ENCODE measurements around the gene IGLON5. TPM values are rescaled to one million over a fixed set of nuclear protein-coding genes. Genes with fewer than 3 reads are reported as not detected.

IGLON5 gene
- total and polyA plus RNA-seq, 2 donors: 0.21 to 0.25 TPM

- Histone ChIP-seq H3K27ac (ENCODE audit: low read depth) (no peak overlapping the region), H3K4me1 (ENCODE audit: insufficient read depth) (no peaks in the 10 kb centered on the region), H3K4me3 (ENCODE audit: low read depth, low read length) (no peak overlapping the region), H3K36me3 (ENCODE audit: insufficient read depth) (no peaks in the 10 kb centered on the region)
- no peak for DNase-seq (ENCODE audit: extremely low spot score)
- 76% methylated on average over 6 of the region's 6 CpGs for WGBS
Observed at GRCh38 chr19:51324167-51324481, 12.7 kb downstream of the IGLON5 start.

- Histone ChIP-seq H3K27ac (ENCODE audit: low read depth) (no peak overlapping the region), H3K4me1 (ENCODE audit: insufficient read depth) (no peaks in the 10 kb centered on the region), H3K4me3 (ENCODE audit: low read depth, low read length) (no peak overlapping the region), H3K36me3 (ENCODE audit: insufficient read depth) (no peaks in the 10 kb centered on the region)
- 74% methylated on average over 26 of the region's 26 CpGs for WGBS
- DNase-seq (ENCODE audit: extremely low spot score): no peak
Observed at GRCh38 chr19:51325161-51325976, 13.9 kb downstream of the IGLON5 start.

GRCh38 chr19:51326216-51327065 lies 15.0 kb downstream of the IGLON5 start:
- Histone ChIP-seq H3K36me3 (ENCODE audit: insufficient read depth) (no peaks in the 10 kb centered on the region), H3K4me3 (ENCODE audit: low read depth, low read length) (no peak overlapping the region), H3K4me1 (ENCODE audit: insufficient read depth) (no peaks in the 10 kb centered on the region), H3K27ac (ENCODE audit: low read depth) (no peak overlapping the region)
- DNase-seq (ENCODE audit: extremely low spot score): no peak
- WGBS: 16% methylated on average over 36 of the region's 36 CpGs

GRCh38 chr19:51327066-51328001 lies 15.9 kb downstream of the IGLON5 start:
- H3K4me3 ChIP-seq (ENCODE audit: low read depth, low read length): no peak overlapping the region
- no peaks in the 10 kb centered on the region for H3K36me3 ChIP-seq (ENCODE audit: insufficient read depth)
- H3K27ac ChIP-seq (ENCODE audit: low read depth): no peak overlapping the region
- no peak for DNase-seq (ENCODE audit: extremely low spot score)
- WGBS: 6% methylated on average over 75 of the region's 75 CpGs
- no peaks in the 10 kb centered on the region for H3K4me1 ChIP-seq (ENCODE audit: insufficient read depth)

GRCh38 chr19:51329411-51329810 lies 18.0 kb downstream of the IGLON5 start:
- no peaks in the 10 kb centered on the region for H3K4me1 ChIP-seq (ENCODE audit: insufficient read depth)
- DNase-seq (ENCODE audit: extremely low spot score): no peak
- H3K36me3 ChIP-seq (ENCODE audit: insufficient read depth): no peaks in the 10 kb centered on the region
- WGBS: 92% methylated on average over 5 of the region's 5 CpGs
- no peak overlapping the region for H3K4me3 ChIP-seq (ENCODE audit: low read depth, low read length)
- H3K27ac ChIP-seq (ENCODE audit: low read depth): no peak overlapping the region

GRCh38 chr19:51330366-51330765 lies 18.9 kb downstream of the IGLON5 start:
- Histone ChIP-seq H3K27ac (ENCODE audit: low read depth) (no peak overlapping the region), H3K4me1 (ENCODE audit: insufficient read depth) (no peaks in the 10 kb centered on the region), H3K4me3 (ENCODE audit: low read depth, low read length) (no peak overlapping the region), H3K36me3 (ENCODE audit: insufficient read depth) (no peaks in the 10 kb centered on the region)
- DNase-seq (ENCODE audit: extremely low spot score): no peak
- WGBS: 96% methylated on average over 4 of the region's 4 CpGs

- Histone ChIP-seq H3K27ac (ENCODE audit: low read depth) (no peak overlapping the region), H3K4me1 (ENCODE audit: insufficient read depth) (no peaks in the 10 kb centered on the region), H3K4me3 (ENCODE audit: low read depth, low read length) (no peak overlapping the region), H3K36me3 (ENCODE audit: insufficient read depth) (no peaks in the 10 kb centered on the region)
- DNase-seq (ENCODE audit: extremely low spot score): no peak
- 64% methylated on average over 3 of the region's 3 CpGs for WGBS
Observed at GRCh38 chr19:51331193-51331592, 19.7 kb downstream of the IGLON5 start.

- H3K36me3 ChIP-seq (ENCODE audit: insufficient read depth): no peaks in the 10 kb centered on the region
- no peak overlapping the region for H3K27ac ChIP-seq (ENCODE audit: low read depth)
- WGBS: 92% methylated on average over 6 of the region's 6 CpGs
- no peak for DNase-seq (ENCODE audit: extremely low spot score)
- H3K4me1 ChIP-seq (ENCODE audit: insufficient read depth): no peaks in the 10 kb centered on the region
- H3K4me3 ChIP-seq (ENCODE audit: low read depth, low read length): no peak overlapping the region
Observed at GRCh38 chr19:51331716-51332115, 20.3 kb downstream of the IGLON5 start.

- H3K36me3 ChIP-seq (ENCODE audit: insufficient read depth): no peaks in the 10 kb centered on the region
- no peak overlapping the region for H3K27ac ChIP-seq (ENCODE audit: low read depth)
- no peak overlapping the region for H3K4me3 ChIP-seq (ENCODE audit: low read depth, low read length)
- H3K4me1 ChIP-seq (ENCODE audit: insufficient read depth): no peaks in the 10 kb centered on the region
- 89% methylated on average over 13 of the region's 13 CpGs for WGBS
- no peak for DNase-seq (ENCODE audit: extremely low spot score)
Observed at GRCh38 chr19:51333836-51334460, 22.5 kb downstream of the IGLON5 start.

GRCh38 chr19:51337141-51337860 lies 25.9 kb downstream of the IGLON5 start:
- Histone ChIP-seq H3K27ac (ENCODE audit: low read depth) (no peak overlapping the region), H3K4me3 (ENCODE audit: low read depth, low read length) (no peak overlapping the region), H3K4me1 (ENCODE audit: insufficient read depth) (no peaks in the 10 kb centered on the region), H3K36me3 (ENCODE audit: insufficient read depth) (no peaks in the 10 kb centered on the region)
- no peak for DNase-seq (ENCODE audit: extremely low spot score)
- WGBS: 97% methylated on average over 13 of the region's 13 CpGs

GRCh38 chr19:51337861-51338562 lies 26.6 kb downstream of the IGLON5 start:
- no peaks in the 10 kb centered on the region for H3K4me1 ChIP-seq (ENCODE audit: insufficient read depth)
- no peak for DNase-seq (ENCODE audit: extremely low spot score)
- H3K27ac ChIP-seq (ENCODE audit: low read depth): no peak overlapping the region
- no peak overlapping the region for H3K4me3 ChIP-seq (ENCODE audit: low read depth, low read length)
- no peaks in the 10 kb centered on the region for H3K36me3 ChIP-seq (ENCODE audit: insufficient read depth)
- WGBS: 83% methylated on average over 19 of the region's 19 CpGs
